Left ventricle myocardium inferior (tissue), 1 donor: ENCODE results near the gene ANO10. TPM values are rescaled to one million over a fixed set of nuclear protein-coding genes. Genes with fewer than 3 reads are reported as not detected.

Experiments used
- DNase-seq: peaks from one replicate; pipeline ENCODE4 v3.0.0-alpha.2; 2020
- H3K27ac ChIP-seq: fragments of 200-600 bp; replicated peaks from 2 replicates; pipeline ENCODE4 v1.8.0; 2021
- H3K27me3 ChIP-seq: fragments of 200-600 bp; 2 replicates; pipeline ENCODE4 v1.8.0; 2021; ENCODE audit warnings: low read depth
- H3K36me3 ChIP-seq: fragments of 200-600 bp; 2 replicates; pipeline ENCODE4 v1.8.0; 2021
- H3K4me1 ChIP-seq: fragments of 200-600 bp; 2 replicates; pipeline ENCODE4 v1.8.0; 2021
- H3K4me3 ChIP-seq: fragments of 200-600 bp; 2 replicates; pipeline ENCODE4 v1.8.0; 2021; ENCODE audit warnings: mild to moderate bottlenecking, moderate library complexity
- H3K9me3 ChIP-seq: fragments of 200-600 bp; replicated peaks from 2 replicates; pipeline ENCODE4 v1.8.0; 2021
- CTCF ChIP-seq: fragments of 200-600 bp; IDR thresholded peaks from 2 replicates; pipeline ENCODE4 v1.8.0; 2021; ENCODE audit warnings: antibody characterized with exemption, mild to moderate bottlenecking, borderline replicate concordance
- intact Hi-C: fragments of 100-400 bp; cut with micrococcal nuclease; formaldehyde crosslinking; loops from one replicate; pipeline ENCODE4 v1.11.0; 2022
- total RNA-seq: library from RNA; stranded (reverse); fragmentation: NEBNext Ultra II Directional; extraction: Animal tissue kit (Norgen Biotek cat#: 25700); gene quantifications from one replicate; pipeline ENCODE4 v1.2.1, GENCODE V29; 2021
- donor health status: DM: no; HTN: yes; CAD: no; lungs with severe emphysema.

Gene ANO10
- total RNA-seq, 1 donor from 2014 or later: 12.6 TPM

- Histone ChIP-seq H3K9me3 (peaks cover 54% of the 10 kb centered on the region), H3K4me1 (peaks cover 13% of the 10 kb centered on the region), H3K27ac (no peak overlapping the region), H3K36me3 (peaks cover 34% of the 10 kb centered on the region), H3K27me3 (no peaks in the 10 kb centered on the region), H3K4me3 (no peak overlapping the region)
- TF ChIP-seq CTCF: no peak
- DNase-seq: no peak
- intact Hi-C loops: no loop called here
These were observed 267.7 kb downstream of the ANO10 start for GRCh38 chr3:43353923-43354670.

DNA sequence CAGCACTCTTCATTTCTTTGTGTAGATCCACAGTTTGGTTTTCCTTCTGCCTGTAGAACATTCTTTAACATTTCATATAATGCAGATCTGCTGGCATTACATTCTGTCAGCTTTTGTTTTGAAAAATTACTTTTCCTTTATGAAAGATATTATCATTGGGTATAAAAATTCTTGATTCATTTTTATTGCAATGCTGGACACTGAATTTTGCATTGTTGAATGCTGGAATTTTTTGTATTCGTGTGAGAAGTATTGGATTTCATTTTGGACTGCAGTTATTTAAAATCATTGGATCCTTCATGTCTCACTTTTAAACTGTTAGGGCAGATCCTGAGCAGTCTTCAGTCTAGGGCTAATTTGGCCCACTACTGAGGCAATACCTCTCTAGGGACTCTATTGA is 268.4 kb downstream of the ANO10 start:
- H3K9me3 ChIP-seq: peaks cover 54% of the 10 kb centered on the region
- intact Hi-C loops: no loop called here
- H3K36me3 ChIP-seq: peaks cover 41% of the 10 kb centered on the region
- H3K27ac ChIP-seq: no peak overlapping the region
- peaks cover 18% of the 10 kb centered on the region for H3K4me1 ChIP-seq
- no peak for TF ChIP-seq CTCF
- no peaks in the 10 kb centered on the region for H3K27me3 ChIP-seq
- no peak overlapping the region for H3K4me3 ChIP-seq
- no peak for DNase-seq

- Histone ChIP-seq H3K36me3 (peaks cover 77% of the 10 kb centered on the region), H3K4me1 (peaks cover 29% of the 10 kb centered on the region), H3K4me3 (no peak overlapping the region), H3K9me3 (peaks cover 35% of the 10 kb centered on the region), H3K27me3 (no peaks in the 10 kb centered on the region), H3K27ac (peak overlapping the region; percentile 10)
- no peak for TF ChIP-seq CTCF
- no peak for DNase-seq
- intact Hi-C loops: no loop called here
These were observed 272.1 kb downstream of the ANO10 start for GRCh38 chr3:43349716-43350115.

DNA sequence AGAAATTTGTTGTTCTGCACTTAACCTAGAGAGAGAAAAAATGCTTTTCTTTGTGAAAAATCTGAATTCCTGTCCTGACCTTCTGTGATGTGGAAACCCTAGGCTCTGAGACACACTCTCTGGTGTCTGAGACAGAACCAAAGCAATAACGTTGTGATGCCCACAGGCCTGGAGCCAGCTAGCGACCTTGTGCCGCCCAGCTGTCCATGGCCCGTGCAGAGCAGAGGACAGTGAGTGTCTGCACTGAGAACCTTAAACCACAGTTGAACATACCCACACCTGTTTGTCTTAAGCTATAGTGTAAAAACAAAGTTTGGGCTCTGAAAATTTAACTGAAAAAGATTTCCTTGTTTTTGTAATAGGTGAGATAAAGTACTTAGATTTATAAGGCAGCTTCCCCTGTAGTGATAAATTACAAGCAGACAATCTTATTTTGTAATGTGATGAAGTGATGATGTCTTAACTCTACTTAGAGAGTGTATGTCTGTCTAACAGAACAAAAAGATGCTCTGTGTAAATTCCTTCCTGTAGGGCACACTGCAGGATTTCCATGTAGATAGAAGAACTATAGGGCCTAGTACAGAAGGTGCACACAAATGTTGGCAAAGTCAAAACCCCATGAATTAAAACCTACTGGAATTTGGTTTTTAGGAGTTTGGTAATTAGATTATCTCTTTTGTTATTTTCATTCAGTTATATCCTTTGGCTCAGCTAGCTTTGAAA is 272.8 kb downstream of the ANO10 start:
- TF ChIP-seq CTCF: peak; percentile 22
- Histone ChIP-seq H3K36me3 (peaks cover 84% of the 10 kb centered on the region), H3K9me3 (peaks cover 28% of the 10 kb centered on the region), H3K27me3 (no peaks in the 10 kb centered on the region), H3K27ac (no peak overlapping the region), H3K4me1 (peaks cover 36% of the 10 kb centered on the region), H3K4me3 (no peak overlapping the region)
- DNase-seq: no peak
- intact Hi-C loops: no loop called here

- peaks cover 22% of the 10 kb centered on the region for H3K9me3 ChIP-seq
- no peak overlapping the region for H3K27ac ChIP-seq
- DNase-seq: no peak
- H3K4me1 ChIP-seq: peaks cover 42% of the 10 kb centered on the region
- peaks cover 84% of the 10 kb centered on the region for H3K36me3 ChIP-seq
- TF ChIP-seq CTCF: no peak
- intact Hi-C loops: no loop called here
- H3K27me3 ChIP-seq: no peaks in the 10 kb centered on the region
- no peak overlapping the region for H3K4me3 ChIP-seq
These were observed 273.5 kb downstream of the ANO10 start for GRCh38 chr3:43348350-43348749.
